CD4-positive, alpha-beta T cell treated with Interferon alpha-2 for 1 hour (primary cell): Measurements from ENCODE around the gene TPCN1.

Source experiments
- DNase-seq, 2 donors: peaks; one replicate each; pipeline ENCODE4 v3.0.0-alpha.2; 2020 to 2022

Gene TPCN1

DNA sequence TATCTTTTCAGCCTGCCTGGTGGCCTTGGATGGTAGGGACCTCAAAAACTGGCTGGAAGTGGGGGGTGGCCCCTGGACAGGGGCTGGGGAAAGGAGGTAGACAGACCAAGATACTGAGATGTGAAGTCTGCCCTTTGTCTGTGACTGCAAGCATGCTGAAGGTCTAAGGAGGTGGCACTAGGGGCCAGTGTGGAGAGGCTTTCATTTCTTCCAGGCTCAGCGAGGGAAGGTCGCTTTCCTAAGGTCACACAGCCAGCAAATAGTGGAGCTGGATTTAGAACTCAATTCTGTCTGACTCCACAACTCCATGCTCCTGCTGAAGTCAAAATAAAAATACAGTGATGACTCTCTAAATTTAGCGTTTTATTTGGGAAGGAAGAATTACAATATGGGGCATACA, 125.8 kb downstream of the TPCN1 start:
- no peak for DNase-seq

DNA sequence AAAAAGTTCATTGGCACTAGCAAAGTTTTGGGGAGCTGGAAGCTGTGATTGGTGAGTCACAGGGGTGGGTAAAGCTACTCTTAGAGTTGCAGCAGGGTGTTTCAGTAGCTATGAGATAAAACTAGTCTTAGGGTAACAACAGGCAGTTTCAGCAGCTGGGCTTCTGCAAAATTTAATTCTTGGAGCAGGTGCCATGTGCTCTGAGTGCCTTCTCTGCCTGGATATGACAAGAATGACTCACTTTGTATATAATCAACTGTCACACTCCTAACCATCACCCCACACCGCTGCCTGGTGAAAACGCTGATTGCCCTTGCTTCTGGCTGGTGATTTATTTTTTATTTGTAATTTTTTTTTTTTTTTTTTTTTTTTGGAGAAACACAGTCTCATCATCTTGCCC, 126.6 kb downstream of the TPCN1 start:
- DNase-seq = no peak
